ENCODE results near the gene EDA. TPM values are rescaled to one million over a fixed set of nuclear protein-coding genes. Genes with fewer than 3 reads are reported as not detected.

The EDA gene
- total RNA-seq, 1 experiment from 2014 or later = 1.1 TPM

DNA sequence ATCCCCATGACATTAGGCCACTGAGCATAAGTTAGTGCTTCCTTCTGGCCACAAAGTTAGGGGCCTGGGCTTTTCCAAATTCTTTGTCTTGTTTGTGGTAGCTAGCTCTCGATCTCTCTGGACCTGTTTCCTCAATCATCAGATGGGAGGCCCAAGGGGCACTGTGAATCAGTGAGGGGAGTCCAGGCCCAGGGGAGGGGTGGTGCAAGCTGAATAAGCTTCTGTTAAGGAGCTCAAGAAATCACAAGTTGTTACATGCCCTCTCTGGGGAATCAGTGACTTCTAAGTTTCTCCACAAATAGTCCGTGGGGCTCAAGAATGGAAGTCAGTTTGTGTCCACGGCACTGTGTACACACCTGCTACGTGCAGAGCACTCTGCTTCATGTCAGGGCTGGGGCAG is 418.7 kb downstream of the EDA start:
- DNase-seq (ENCODE audit: low read depth, low spot score) = no peak
- in situ Hi-C loops (cut with HindIII; ENCODE audit: low pct_unique_long_range_greater_than_20kb, low sequenced_read_pairs) = no loop called here

DNA sequence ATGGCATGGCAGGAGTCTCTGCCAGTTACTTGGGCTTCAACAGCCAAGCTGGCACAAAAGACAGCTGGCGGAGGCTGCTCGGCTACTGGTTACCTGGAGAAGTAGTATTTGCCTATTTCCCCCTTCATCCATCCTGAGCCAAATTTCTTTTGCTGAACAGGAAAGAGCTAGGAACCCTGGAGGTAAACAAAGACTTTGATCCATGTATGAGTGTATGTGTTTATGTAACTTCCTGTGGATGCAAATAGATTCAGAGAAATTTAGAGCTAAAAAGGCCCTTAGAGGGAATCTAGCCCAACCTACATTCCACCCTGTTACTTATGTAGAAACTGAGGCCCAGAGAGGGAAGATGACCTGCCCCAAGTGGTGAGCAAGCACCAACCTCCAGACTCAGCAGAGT is 422.6 kb downstream of the EDA start:
- in situ Hi-C loops (cut with HindIII; ENCODE audit: low pct_unique_long_range_greater_than_20kb, low sequenced_read_pairs) = no loop called here
- DNase-seq (ENCODE audit: low read depth, low spot score) = no peak

DNA sequence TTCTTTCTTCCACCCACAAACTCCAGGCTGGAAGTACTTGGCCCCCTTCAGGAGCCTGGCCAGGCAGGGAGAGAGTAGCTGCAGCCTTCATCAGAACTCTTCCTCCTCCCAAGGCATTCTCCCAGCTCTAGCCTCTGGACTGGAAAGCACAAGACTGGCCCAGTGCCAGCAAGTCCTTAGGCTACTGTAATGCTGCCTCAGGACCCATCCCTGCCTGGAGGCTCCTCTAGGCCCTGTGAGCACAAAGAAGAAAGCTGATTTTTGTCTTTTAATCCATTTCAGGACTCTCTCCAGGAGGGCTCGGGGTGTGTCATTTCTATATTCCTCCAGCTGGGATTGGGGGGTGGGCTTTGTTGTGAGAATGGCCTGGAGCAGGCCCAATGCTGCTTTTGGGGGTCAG is 423.0 kb downstream of the EDA start:
- no peak for DNase-seq (ENCODE audit: low read depth, low spot score)
- in situ Hi-C loops (cut with HindIII; ENCODE audit: low pct_unique_long_range_greater_than_20kb, low sequenced_read_pairs) = no loop called here

DNA sequence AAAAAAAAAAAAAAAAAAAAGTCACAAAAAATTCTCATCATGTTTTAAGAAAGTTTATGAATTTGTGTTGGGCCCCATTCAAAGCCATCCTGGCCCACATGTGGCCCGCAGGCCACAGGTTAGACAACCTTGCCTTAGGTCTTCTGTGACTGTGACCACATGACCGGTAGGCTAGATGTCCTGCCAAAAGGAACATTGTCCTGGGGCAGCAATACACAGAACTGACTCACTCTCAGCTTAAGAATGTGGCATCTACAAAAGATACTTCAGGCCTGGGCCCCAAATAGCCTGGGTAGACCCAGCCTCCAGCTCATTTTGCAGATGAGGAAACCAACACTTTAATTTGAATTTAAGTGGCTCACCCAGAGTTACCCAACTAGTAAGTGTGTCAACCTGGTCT is 423.8 kb downstream of the EDA start:
- in situ Hi-C loops (cut with HindIII; ENCODE audit: low pct_unique_long_range_greater_than_20kb, low sequenced_read_pairs) = no loop called here
- no peak for DNase-seq (ENCODE audit: low read depth, low spot score)

DNA sequence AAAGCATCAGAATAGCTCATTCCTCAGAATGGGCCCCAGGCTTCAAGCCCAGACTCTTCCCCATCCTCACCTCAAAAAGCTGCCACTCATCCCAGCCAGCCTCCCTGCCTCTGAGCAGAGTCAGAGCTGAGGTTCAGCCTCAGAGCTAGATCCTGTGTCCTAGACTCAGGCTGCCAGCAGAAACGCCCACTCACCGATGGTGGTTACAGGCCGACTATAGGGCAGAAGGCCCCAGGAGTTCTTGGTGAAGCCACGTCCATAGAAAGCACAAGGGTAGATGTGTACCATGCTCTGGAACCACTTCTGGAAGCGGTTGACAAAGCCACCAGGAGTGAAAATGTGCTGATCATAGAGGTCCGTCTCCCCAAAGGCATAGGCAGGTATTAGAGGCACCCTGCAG is 426.1 kb downstream of the EDA start:
- DNase-seq (ENCODE audit: low read depth, low spot score) = no peak
- in situ Hi-C loops (cut with HindIII; ENCODE audit: low pct_unique_long_range_greater_than_20kb, low sequenced_read_pairs) = no loop called here

DNA sequence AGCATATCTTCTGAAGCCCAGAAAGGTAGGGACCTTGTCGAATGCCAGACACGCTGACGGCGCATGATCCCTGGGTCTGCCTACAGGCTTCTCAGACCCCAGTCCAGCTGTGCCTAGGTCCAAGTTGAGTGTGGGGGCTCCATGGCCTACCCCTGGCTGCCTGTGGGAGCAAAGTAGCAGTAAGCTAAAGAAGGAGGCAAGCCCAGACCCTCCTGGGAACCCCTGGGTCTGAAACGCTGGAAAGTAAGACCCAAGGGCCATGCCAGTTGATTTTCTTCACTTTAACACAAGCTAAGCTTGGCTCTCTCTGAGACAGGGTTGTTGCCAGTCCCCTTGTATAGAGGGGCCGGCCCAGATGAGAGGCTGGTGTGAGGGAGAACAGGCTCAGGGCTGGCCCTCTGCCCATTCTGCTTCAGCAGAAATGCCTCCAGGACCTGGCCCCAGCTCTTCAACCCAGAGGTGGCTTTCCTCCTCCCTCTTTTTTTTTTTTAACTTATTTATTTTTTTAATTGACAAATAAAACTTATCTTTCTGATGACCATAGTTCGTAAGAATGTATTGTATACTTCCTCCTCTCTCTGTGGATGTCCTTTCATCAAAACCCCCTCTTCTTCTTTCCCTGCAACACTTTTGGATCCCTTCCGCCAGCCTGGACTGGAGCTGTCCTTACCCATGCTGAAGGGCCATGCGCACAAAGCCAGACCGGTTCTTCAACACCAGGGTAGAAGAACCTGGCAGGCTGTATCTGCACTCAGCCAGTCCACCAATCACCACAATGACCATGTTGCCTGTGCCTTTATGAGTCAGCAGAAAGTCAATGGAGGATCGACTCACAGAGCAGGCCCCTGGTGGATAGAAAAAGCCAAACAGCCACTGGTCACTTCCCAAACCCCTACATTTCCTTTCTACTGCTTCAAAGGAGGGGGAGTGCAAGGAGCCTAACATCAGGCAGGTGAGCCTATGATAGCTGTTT is 426.8 kb downstream of the EDA start:
- in situ Hi-C loops (cut with HindIII; ENCODE audit: low pct_unique_long_range_greater_than_20kb, low sequenced_read_pairs) = no loop called here
- DNase-seq (ENCODE audit: low read depth, low spot score) = no peak

DNA sequence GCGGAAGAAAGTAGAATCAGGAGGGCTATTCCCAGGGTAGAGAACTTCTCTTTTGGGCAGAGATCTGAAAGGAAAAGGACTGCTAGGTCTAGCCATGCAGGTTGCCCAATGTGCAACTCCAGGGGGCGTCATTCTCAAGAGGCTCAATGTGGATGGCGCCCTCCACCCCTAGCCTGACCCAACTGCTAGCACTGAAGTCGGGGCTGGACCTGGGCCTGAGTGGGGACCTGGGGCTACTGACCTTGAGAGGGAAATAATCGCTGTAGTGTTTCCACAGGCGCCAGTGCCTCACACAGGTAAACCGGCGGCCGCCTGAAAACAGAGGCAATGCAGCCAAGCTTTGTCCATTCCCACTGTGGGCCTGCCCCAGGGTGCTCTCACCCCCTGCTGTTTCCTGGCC is 427.8 kb downstream of the EDA start:
- in situ Hi-C loops (cut with HindIII; ENCODE audit: low pct_unique_long_range_greater_than_20kb, low sequenced_read_pairs) = no loop called here

DNA sequence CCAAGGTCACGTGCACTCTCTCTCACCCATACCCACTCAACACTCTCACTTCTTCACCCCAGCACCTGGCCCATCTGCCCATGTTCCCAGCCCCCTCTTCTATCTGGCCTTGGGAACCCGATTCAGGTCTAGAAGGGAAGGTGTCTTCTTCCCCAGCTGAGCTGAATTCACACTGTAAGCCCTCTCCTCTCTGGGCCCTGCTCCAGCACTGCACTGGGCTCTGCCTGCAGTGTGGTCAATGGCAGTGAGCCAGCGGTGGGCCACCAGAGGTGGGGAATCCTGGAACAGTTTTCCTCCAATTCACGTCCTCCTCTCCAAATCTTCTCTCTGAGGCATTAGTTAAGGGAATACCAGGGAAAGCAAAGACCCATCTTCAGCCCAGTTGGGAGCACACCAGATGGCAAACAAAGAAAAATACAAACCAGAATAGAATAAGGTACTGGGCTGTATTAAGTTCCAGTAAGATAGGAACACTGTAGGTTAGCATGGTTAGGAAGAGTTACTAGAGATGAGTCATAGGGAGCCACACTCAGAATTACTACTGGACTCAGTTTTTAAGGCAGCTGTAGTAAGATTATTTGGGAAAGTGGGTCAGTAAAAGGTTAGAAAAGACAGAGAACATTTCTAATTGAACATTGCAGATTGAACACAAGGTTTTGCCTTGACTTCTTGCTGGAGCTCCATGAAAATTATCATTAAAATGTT is 428.8 kb downstream of the EDA start:
- in situ Hi-C loops (cut with HindIII; ENCODE audit: low pct_unique_long_range_greater_than_20kb, low sequenced_read_pairs) = no loop called here

More for the DNA sequence above, 427.8 kb downstream of the EDA start:
- DNase-seq (ENCODE audit: low read depth, low spot score) = no peak

DNA sequence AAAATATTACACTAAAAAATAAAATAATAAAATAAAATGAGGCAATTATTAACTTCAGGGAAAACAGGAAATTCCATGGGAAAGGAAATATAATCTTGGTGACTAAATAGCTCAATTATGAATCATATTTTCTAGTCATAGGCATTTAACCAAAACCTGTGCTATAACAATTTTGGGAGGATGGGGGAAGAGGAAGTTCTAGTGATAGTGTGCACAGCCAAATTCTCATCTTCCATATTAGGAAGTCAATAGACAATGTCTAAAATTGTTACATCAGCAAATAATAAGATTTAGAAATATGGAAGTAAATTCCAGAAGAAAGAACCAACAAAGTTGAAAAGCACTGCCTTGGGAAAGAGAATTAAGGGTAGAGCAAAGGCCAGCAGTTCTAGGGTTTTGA is 431.1 kb downstream of the EDA start:
- in situ Hi-C loops (cut with HindIII; ENCODE audit: low pct_unique_long_range_greater_than_20kb, low sequenced_read_pairs) = no loop called here
- no peak for DNase-seq (ENCODE audit: low read depth, low spot score)

More for the DNA sequence above, 428.8 kb downstream of the EDA start:
- no peak for DNase-seq (ENCODE audit: low read depth, low spot score)

DNA sequence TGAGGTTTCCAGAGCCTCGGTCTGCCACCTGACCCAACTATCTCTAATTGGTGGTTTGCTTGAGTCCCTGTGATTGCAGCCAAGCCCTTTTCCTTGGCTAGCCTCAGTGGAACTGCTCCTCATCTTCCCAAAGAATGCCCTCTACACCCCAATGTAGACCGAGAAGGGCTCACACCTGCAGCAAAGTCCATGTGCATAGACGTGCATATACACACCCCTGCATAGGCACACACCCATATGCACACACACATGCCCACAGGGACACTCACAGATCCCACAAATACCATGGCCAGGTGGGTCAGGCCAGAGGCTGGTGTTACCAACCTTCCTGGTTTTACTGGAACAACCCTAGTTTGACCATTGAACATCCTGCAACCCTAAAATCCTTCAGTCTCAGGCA is 433.5 kb downstream of the EDA start:
- no peak for DNase-seq (ENCODE audit: low read depth, low spot score)
- in situ Hi-C loops (cut with HindIII; ENCODE audit: low pct_unique_long_range_greater_than_20kb, low sequenced_read_pairs) = no loop called here

DNA sequence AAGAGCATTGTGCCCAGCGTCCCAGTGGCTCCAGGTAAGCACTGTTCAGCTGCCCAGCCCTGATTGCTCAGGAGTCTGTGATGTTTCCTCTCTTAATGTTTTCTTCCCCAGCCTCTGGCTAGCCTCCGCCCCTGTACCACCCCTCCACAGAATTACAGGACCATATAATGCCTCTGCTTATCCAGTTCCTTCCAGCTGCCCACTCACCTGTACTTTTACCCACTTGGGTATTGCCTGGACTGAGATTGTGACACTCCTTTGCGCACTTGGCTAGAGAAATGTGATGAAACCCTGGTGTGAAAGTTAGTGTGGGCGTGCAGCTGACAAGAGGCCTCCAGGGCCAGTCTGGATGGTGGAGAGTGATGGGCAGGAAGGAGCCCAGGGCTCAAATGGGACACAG is 434.0 kb downstream of the EDA start, which contains the start of gene AWAT2:
AWAT2 (minus strand) TSS at position 14 of the 400 bp plus-strand sequence; CDS start at position 8, 6 bp downstream.
- DNase-seq (ENCODE audit: low read depth, low spot score) = no peak
- in situ Hi-C loops (cut with HindIII; ENCODE audit: low pct_unique_long_range_greater_than_20kb, low sequenced_read_pairs) = no loop called here

DNA sequence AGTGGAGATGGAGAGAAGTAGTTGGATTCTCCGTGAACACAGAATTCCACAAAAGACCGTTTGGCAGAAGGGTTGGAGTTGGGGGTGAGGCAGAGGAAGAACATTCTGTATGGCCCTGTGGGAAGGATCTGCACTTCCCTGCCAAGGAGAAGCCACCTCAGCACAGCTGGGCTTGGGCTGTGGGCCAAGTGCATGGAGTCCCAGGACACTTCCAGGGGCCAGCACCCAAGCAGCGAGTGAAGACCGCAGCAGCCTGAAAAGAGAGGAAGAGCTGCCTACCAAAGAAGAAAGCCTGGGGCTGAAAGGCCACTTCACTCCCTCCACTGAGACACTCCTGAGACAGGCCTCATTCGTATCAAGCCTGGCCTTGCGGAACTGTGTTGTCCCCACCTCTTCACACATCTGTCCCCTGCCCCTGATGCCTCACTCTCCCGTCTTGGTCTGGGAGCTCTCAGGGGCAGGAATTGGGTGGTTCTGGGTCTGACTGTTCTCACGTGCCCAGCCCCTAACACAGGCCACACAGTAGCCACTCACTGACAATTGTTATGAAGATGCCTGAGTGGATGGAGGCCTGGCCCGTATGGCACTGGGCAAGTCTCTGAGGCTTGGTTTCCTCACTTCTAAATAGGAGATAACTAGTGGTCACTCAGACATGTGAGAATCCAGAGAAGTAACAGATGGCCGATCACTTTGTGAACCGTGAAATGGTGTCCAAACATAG is 437.1 kb downstream of the EDA start:
- in situ Hi-C loops (cut with HindIII; ENCODE audit: low pct_unique_long_range_greater_than_20kb, low sequenced_read_pairs) = no loop called here
- DNase-seq (ENCODE audit: low read depth, low spot score) = no peak

DNA sequence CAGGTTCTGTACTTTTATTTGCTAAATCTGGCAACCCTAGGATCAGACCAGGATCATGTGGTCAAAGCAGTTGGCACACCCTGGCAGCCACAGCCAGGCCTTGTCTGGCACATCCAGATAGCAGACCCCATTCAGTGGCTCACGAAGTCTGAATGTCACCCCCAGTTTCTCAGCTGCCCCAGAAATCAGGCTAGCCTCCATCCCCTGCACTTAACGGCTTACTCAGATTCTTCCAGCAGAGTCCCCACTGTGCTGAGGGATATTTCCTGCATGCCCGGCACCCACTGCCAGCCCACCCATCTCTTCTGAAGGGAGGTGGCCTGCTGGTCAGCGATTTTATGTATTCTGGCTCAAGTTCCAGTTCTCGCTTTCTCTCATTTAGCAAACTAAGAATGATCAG is 438.5 kb downstream of the EDA start:
- no peak for DNase-seq (ENCODE audit: low read depth, low spot score)
- in situ Hi-C loops (cut with HindIII; ENCODE audit: low pct_unique_long_range_greater_than_20kb, low sequenced_read_pairs) = no loop called here

DNA sequence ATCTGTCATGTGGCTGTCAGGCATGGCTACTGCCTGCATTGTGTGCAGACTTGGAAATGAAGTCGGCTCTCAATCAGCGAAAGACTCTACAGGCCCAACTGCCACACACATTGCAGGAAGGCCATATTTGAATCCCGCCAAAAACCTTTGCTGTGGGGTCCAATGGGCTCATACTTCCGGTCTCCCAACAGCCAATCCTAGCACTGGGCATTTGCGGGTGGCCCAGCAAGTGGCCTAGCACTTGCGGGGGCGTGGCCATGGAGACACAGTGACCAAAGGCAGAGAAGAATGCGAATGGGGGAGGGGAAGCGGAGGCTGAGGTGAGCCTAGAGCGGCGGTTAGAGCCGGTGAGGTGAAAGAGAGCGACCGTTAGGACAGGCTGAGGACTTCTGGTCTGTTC is 446.2 kb downstream of the EDA start, which contains the start of gene OTUD6A:
OTUD6A (plus strand) TSS at position 382 of the 400 bp plus-strand sequence. CDS start 68 bp downstream, outside the sequence.
- no peak for DNase-seq (ENCODE audit: low read depth, low spot score)
- in situ Hi-C loops (cut with HindIII; ENCODE audit: low pct_unique_long_range_greater_than_20kb, low sequenced_read_pairs) = no loop called here

DNA sequence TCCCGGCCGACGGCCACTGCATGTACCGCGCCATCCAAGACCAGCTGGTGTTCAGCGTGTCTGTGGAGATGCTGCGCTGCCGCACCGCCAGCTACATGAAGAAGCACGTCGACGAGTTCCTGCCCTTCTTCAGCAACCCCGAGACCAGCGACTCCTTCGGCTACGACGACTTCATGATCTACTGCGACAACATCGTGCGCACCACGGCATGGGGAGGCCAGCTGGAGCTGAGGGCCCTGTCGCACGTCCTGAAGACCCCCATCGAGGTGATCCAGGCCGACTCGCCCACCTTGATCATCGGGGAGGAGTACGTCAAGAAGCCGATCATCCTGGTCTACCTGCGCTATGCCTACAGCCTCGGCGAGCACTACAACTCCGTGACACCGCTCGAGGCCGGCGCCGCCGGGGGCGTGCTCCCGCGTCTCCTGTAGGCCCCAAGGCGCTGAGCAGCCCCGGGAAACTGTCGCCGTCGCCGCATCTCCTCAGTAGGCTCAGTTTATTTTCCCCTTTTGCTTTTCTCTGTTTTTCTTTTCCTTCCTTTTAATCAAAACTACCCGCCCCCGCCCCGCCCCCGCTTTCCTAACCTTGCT is 447.1 kb downstream of the EDA start:
- DNase-seq (ENCODE audit: low read depth, low spot score) = no peak
- in situ Hi-C loops (cut with HindIII; ENCODE audit: low pct_unique_long_range_greater_than_20kb, low sequenced_read_pairs) = no loop called here

DNA sequence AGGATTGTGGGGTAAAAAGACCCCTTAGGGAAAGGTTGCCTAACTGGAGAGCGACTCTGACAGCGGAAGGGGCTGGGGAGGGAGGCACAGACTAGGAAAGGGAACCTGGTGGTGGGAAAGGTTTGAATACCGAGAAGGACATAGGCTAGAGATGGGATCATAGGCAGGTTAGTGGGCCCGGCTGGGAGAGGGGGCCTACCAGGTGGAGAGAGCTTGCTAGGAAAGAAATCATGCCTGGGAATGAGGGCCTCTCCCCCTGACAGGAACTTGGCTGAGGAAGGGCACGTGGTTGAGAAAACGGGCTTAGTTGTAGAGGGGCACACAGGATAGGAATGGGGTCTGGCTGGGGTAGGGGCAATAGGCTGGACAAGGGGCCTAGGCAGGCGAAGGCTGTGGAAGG is 450.7 kb downstream of the EDA start:
- in situ Hi-C loops (cut with HindIII; ENCODE audit: low pct_unique_long_range_greater_than_20kb, low sequenced_read_pairs) = no loop called here

DNA sequence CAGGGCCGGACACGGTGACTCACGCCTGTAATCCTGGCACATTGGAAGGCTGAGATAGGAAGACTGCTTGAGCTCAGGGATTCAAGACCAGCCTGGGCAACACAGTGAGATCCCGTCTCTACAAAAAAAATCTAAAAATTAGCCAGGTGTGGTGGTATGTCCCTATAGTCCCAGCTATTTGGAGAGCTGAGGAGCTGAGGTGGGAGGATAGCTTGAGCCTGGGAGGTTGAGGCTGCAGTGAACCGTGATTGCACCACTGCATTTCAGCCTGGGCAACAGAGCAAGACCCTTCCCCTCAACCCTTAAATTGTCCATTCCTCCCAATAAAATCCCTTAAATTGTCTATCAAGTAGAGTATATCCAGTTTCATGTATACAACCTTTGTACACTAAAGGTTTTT is 463.4 kb downstream of the EDA start:
- DNase-seq (ENCODE audit: low read depth, low spot score) = no peak
- in situ Hi-C loops (cut with HindIII; ENCODE audit: low pct_unique_long_range_greater_than_20kb, low sequenced_read_pairs) = no loop called here

More for the DNA sequence above, 450.7 kb downstream of the EDA start:
- no peak for DNase-seq (ENCODE audit: low read depth, low spot score)

DNA sequence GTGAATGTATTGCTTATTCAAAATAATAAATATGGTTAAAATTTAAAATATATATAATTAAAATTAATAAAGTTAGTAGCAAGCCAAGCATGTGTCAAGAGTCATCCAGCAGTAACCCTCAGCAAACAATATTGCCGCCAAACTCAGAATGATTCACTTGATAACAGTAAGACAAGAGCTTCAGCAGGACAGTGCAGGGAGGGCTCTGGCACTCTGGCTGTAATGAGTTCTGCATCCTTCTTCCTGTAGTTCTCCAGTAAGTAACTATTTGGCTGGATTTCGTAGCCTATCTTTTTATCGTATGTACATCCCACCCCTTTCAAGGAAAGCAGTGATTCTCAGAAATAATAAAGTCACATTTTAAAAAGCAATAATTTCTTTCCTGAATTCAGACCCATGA is 464.0 kb downstream of the EDA start:
- DNase-seq (ENCODE audit: low read depth, low spot score) = no peak
- in situ Hi-C loops (cut with HindIII; ENCODE audit: low pct_unique_long_range_greater_than_20kb, low sequenced_read_pairs) = no loop called here

Measured in SK-MEL-5 (cell line).